Measurements from ENCODE around the gene TAMALIN.

Gene TAMALIN

DNA sequence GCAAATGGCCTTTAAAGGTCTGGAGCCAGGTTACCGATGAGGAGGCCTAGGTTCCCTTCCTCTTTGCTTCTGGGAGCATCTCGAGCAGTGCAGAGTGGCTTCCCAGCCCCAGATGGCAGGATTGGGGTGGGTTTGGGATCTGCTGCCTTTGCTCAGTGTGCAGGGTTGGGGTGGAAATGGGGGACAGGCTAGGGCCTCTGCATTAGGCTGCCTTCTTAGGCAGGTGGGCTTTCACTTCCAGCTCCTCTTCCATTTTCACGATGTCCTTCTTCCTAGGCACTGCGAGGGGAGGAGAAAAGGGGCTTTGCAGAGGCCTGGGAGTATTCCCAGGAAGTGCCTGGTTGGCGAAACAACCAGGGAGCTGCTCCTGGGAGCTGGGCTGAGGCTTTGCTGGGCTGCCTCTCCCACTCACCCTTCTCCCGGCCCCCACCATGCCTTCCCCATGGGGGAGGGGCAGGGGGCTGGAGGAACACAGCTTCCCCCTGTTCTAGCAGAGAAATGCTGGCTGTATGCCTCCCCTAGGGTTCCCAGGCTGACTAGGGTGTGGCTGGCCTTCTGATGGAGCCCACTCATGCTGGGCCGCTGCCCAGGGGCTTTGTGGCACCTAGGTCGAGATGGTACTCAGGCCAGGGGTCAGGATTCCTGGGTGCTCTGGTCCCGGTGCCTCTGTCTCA, 46.9 kb downstream of the TAMALIN start:
- no peaks in the 10 kb centered on the region for H3K36me3 ChIP-seq (ENCODE audit: control insufficient read depth, insufficient read depth, low read length, severe bottlenecking)
- no peak overlapping the region for H3K4me3 ChIP-seq (ENCODE audit: low read length)
- DNase-seq (ENCODE audit: low read depth), result no peak
- no peak overlapping the region for H3K9ac ChIP-seq (ENCODE audit: low read length)
- no peaks in the 10 kb centered on the region for H3K9me3 ChIP-seq (ENCODE audit: control insufficient read depth, low read length)
- H3K4me1 ChIP-seq (ENCODE audit: control insufficient read depth, insufficient read depth, low read length), result peaks cover 22% of the 10 kb centered on the region
- H3K27me3 ChIP-seq (replicated peaks; ENCODE audit: control insufficient read depth, insufficient read depth, low read length), result no peaks in the 10 kb centered on the region

DNA sequence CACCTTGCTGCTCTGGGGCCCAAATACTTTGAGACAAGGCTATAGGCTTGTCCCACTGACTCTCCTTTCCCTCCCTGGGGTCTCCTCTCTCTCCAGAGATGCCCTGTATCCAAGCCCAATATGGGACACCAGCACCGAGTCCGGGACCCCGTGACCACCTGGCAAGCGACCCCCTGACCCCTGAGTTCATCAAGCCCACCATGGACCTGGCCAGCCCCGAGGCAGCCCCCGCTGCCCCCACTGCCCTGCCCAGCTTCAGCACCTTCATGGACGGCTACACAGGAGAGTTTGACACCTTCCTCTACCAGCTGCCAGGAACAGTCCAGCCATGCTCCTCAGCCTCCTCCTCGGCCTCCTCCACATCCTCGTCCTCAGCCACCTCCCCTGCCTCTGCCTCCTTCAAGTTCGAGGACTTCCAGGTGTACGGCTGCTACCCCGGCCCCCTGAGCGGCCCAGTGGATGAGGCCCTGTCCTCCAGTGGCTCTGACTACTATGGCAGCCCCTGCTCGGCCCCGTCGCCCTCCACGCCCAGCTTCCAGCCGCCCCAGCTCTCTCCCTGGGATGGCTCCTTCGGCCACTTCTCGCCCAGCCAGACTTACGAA, 47.6 kb downstream of the TAMALIN start:
- Histone ChIP-seq H3K27me3 (replicated peaks; ENCODE audit: control insufficient read depth, insufficient read depth, low read length) (no peaks in the 10 kb centered on the region), H3K4me3 (ENCODE audit: low read length) (no peak overlapping the region), H3K9ac (ENCODE audit: low read length) (no peak overlapping the region), H3K9me3 (ENCODE audit: control insufficient read depth, low read length) (no peaks in the 10 kb centered on the region), H3K4me1 (ENCODE audit: control insufficient read depth, insufficient read depth, low read length) (peaks cover 22% of the 10 kb centered on the region), H3K36me3 (ENCODE audit: control insufficient read depth, insufficient read depth, low read length, severe bottlenecking) (no peaks in the 10 kb centered on the region)
- no peak for DNase-seq (ENCODE audit: low read depth)

DNA sequence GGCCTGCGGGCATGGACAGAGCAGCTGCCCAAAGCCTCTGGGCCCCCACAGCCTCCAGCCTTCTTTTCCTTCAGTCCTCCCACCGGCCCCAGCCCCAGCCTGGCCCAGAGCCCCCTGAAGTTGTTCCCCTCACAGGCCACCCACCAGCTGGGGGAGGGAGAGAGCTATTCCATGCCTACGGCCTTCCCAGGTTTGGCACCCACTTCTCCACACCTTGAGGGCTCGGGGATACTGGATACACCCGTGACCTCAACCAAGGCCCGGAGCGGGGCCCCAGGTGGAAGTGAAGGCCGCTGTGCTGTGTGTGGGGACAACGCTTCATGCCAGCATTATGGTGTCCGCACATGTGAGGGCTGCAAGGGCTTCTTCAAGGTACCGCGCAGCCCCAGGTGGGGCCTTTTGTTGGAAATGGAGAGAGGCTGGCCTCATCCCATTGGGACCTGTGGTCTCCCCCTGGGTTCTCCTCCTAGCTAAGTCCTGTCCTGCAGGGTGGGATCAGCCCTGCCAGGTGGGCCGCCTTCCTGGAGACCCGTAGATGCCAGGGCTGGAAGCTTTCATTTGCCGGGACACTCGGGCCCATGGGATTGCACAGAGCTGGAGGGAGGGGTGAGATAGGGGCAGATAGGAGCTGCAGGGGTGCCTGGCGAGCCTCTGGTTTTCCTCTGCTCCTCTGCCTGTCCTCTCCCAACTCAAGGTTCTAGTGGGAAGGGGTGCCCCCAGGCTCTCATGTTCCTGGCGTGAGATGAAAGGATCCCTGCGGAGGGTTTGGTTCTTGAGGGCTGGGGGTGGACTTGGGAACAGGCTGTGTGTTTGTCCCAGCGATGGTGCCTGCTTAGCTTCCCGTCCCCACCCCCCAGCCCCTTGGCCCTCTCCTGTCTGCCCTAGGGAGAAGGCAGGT, 48.3 kb downstream of the TAMALIN start:
- Histone ChIP-seq H3K4me3 (ENCODE audit: low read length) (no peak overlapping the region), H3K36me3 (ENCODE audit: control insufficient read depth, insufficient read depth, low read length, severe bottlenecking) (no peaks in the 10 kb centered on the region), H3K9ac (ENCODE audit: low read length) (no peak overlapping the region), H3K9me3 (ENCODE audit: control insufficient read depth, low read length) (no peaks in the 10 kb centered on the region), H3K4me1 (ENCODE audit: control insufficient read depth, insufficient read depth, low read length) (peaks cover 21% of the 10 kb centered on the region), H3K27me3 (replicated peaks; ENCODE audit: control insufficient read depth, insufficient read depth, low read length) (no peaks in the 10 kb centered on the region)
- DNase-seq (ENCODE audit: low read depth), result no peak

DNA sequence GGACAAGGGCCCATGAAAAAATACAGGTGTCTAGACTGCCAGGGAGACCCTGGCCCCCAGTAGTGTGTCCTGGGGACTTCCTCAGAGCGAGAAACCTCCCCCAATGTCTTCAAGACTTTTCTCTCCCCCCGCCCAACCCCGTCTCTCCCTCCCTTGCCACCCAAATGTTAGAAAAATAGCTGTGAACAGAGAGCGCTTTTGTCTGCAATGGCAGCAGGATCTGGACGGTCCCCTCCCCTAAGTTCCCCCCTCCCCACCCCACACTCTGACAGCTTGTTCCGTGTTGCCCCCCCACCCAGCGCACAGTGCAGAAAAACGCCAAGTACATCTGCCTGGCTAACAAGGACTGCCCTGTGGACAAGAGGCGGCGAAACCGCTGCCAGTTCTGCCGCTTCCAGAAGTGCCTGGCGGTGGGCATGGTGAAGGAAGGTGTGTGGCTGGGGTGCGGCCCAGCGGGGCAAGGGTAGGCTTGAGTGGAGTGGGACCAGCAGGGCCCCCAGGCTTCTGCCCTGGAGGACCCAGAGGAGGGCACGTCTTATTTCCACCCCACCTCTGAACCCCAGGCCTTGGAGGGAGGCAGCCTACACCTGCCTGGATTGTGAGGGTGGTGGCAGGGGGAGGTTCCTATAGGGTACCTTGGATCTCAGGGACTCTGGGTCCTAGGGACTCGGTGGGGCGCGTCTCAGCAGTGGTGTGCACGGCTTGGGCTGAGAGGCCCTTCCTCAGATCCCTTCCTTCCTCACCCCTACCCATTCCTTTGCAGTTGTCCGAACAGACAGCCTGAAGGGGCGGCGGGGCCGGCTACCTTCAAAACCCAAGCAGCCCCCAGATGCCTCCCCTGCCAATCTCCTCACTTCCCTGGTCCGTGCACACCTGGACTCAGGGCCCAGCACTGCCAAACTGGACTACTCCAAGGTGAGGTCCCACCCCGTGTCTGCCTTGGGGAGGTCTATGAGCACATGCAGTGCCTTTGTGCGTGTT, 49.3 kb downstream of the TAMALIN start:
- Histone ChIP-seq H3K27me3 (replicated peaks; ENCODE audit: control insufficient read depth, insufficient read depth, low read length) (no peaks in the 10 kb centered on the region), H3K4me3 (ENCODE audit: low read length) (no peak overlapping the region), H3K36me3 (ENCODE audit: control insufficient read depth, insufficient read depth, low read length, severe bottlenecking) (no peaks in the 10 kb centered on the region), H3K4me1 (ENCODE audit: control insufficient read depth, insufficient read depth, low read length) (peaks cover 15% of the 10 kb centered on the region), H3K9me3 (ENCODE audit: control insufficient read depth, low read length) (no peaks in the 10 kb centered on the region), H3K9ac (ENCODE audit: low read length) (no peak overlapping the region)
- DNase-seq (ENCODE audit: low read depth), result no peak

DNA sequence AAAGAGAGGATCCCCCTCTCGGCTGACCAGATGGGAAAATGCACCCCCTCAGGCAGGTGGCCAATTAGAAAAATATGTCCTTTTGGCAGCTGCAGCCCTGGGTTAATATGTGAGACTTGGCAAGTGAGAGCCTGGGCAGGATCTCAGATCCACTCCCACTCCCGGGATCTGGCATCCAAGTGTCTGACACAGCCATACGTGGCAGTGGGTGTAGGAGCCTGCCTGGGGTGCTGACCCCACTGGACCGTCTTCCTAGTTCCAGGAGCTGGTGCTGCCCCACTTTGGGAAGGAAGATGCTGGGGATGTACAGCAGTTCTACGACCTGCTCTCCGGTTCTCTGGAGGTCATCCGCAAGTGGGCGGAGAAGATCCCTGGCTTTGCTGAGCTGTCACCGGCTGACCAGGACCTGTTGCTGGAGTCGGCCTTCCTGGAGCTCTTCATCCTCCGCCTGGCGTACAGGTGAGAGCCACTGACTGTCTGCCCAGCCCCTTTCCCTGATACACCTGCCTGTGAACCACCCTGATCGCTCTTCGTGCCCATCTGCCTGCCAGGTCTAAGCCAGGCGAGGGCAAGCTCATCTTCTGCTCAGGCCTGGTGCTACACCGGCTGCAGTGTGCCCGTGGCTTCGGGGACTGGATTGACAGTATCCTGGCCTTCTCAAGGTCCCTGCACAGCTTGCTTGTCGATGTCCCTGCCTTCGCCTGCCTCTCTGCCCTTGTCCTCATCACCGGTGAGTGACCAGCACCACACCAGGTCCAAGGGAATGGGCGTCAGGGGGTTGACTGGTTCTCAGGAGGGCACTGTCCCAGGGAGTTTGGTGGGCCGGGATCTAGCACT, 50.3 kb downstream of the TAMALIN start:
- DNase-seq (ENCODE audit: low read depth), result no peak
- H3K4me1 ChIP-seq (ENCODE audit: control insufficient read depth, insufficient read depth, low read length), result peaks cover 9% of the 10 kb centered on the region
- H3K36me3 ChIP-seq (ENCODE audit: control insufficient read depth, insufficient read depth, low read length, severe bottlenecking), result no peaks in the 10 kb centered on the region
- no peaks in the 10 kb centered on the region for H3K27me3 ChIP-seq (replicated peaks; ENCODE audit: control insufficient read depth, insufficient read depth, low read length)
- H3K4me3 ChIP-seq (ENCODE audit: low read length), result no peak overlapping the region
- no peaks in the 10 kb centered on the region for H3K9me3 ChIP-seq (ENCODE audit: control insufficient read depth, low read length)
- H3K9ac ChIP-seq (ENCODE audit: low read length), result no peak overlapping the region

DNA sequence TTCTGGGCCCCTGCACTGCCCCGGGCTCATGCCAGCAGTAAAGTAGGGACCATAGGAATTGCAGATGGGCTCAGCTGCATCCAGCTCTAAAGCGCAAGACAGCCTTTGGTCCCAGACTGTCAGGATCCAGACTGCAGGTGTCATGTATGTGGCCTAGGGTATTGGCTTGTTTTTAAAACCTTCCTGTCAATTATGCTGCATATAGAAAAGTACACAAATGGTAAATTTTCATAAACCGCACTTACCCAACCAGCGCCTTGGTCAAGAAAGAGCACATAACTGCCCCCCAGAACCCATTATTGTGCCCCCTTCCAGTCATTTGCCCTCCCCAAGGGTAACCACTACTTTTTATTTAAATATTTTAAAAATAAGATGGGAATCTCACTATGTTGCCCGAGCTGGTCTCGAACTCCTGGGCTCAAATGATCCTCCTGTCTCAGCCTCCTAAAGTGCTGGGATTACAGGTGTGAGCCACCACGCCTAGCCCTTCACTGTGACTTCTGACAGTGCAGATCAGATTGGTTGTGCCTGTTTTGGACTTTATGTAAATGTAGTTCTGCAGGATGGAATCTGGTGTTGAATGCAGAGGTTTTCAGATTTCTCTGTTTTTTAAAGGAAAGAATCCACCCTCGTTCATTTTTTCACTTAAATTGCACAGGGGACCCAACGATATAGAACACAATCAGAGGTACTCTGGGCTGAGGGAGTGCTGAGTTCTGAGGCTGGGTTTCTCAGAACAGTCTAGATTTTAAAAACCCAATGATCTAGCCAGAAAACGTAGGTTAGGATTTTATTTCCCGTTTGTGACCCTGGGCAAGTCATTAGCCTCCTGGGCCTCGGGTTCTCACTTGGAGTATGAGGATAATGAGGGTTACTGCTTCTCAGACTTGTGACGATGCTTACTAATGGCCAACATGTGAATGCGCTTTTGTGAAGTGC, 51.2 kb downstream of the TAMALIN start:
- H3K9ac ChIP-seq (ENCODE audit: low read length), result no peak overlapping the region
- no peaks in the 10 kb centered on the region for H3K27me3 ChIP-seq (replicated peaks; ENCODE audit: control insufficient read depth, insufficient read depth, low read length)
- no peak for DNase-seq (ENCODE audit: low read depth)
- no peaks in the 10 kb centered on the region for H3K36me3 ChIP-seq (ENCODE audit: control insufficient read depth, insufficient read depth, low read length, severe bottlenecking)
- peaks cover 6% of the 10 kb centered on the region for H3K4me1 ChIP-seq (ENCODE audit: control insufficient read depth, insufficient read depth, low read length)
- no peaks in the 10 kb centered on the region for H3K9me3 ChIP-seq (ENCODE audit: control insufficient read depth, low read length)
- no peak overlapping the region for H3K4me3 ChIP-seq (ENCODE audit: low read length)

DNA sequence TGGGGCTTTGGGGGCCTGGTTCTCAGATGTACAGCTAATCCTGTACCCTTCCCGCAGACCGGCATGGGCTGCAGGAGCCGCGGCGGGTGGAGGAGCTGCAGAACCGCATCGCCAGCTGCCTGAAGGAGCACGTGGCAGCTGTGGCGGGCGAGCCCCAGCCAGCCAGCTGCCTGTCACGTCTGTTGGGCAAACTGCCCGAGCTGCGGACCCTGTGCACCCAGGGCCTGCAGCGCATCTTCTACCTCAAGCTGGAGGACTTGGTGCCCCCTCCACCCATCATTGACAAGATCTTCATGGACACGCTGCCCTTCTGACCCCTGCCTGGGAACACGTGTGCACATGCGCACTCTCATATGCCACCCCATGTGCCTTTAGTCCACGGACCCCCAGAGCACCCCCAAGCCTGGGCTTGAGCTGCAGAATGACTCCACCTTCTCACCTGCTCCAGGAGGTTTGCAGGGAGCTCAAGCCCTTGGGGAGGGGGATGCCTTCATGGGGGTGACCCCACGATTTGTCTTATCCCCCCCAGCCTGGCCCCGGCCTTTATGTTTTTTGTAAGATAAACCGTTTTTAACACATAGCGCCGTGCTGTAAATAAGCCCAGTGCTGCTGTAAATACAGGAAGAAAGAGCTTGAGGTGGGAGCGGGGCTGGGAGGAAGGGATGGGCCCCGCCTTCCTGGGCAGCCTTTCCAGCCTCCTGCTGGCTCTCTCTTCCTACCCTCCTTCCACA, 52.0 kb downstream of the TAMALIN start:
- H3K27me3 ChIP-seq (replicated peaks; ENCODE audit: control insufficient read depth, insufficient read depth, low read length), result no peaks in the 10 kb centered on the region
- no peaks in the 10 kb centered on the region for H3K9me3 ChIP-seq (ENCODE audit: control insufficient read depth, low read length)
- no peak overlapping the region for H3K9ac ChIP-seq (ENCODE audit: low read length)
- H3K4me3 ChIP-seq (ENCODE audit: low read length), result no peak overlapping the region
- DNase-seq (ENCODE audit: low read depth), result no peak
- H3K4me1 ChIP-seq (ENCODE audit: control insufficient read depth, insufficient read depth, low read length), result peaks cover 6% of the 10 kb centered on the region
- H3K36me3 ChIP-seq (ENCODE audit: control insufficient read depth, insufficient read depth, low read length, severe bottlenecking), result no peaks in the 10 kb centered on the region

DNA sequence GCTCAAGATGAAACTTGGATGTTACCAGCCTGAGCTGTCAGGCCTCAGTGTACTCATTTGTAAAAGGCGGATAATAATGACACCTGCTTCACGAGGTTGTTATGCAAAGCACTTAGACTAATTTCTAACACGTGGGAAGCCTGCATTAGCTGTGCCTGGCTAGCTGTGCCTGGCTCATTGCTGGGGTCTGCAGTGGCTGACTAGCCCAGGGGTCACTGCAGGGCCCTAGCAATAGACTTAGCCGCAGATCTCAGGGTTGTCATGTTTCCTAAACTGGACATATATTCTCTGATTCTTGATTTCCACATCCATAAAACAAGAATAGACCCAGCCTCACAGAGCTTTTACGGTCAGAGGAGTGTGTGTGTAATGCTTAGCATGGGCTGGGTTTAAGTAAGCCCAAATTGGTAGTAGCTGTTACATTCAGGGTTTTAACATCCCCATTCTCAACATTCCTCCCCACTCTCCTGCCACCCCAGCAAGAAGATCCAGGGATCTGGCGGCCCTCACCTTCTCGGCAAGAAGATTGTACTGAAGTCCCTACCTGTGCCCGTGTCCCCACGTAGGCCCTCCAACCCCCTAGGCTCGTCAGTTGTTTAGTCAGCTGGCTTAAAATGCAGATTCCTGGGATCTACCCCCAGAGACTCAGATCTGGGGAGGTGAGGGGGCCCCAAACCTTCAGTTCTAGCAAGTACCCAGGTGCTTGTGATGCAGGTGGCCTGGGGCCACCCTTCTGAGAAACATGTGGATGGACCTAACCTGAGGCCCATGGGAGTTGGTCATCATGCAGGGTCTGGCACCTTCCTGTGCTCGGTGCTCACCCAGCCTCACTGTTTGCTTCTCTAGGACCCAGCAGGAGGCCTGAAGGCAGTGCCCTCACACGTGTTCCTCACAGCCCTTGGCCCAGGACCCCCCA, 53.1 kb downstream of the TAMALIN start:
- no peak overlapping the region for H3K9ac ChIP-seq (ENCODE audit: low read length)
- H3K4me1 ChIP-seq (ENCODE audit: control insufficient read depth, insufficient read depth, low read length), result peaks cover 6% of the 10 kb centered on the region
- no peak overlapping the region for H3K4me3 ChIP-seq (ENCODE audit: low read length)
- no peaks in the 10 kb centered on the region for H3K27me3 ChIP-seq (replicated peaks; ENCODE audit: control insufficient read depth, insufficient read depth, low read length)
- no peaks in the 10 kb centered on the region for H3K36me3 ChIP-seq (ENCODE audit: control insufficient read depth, insufficient read depth, low read length, severe bottlenecking)
- no peak for DNase-seq (ENCODE audit: low read depth)
- H3K9me3 ChIP-seq (ENCODE audit: control insufficient read depth, low read length), result no peaks in the 10 kb centered on the region
